NCI-H128 (cell line): ENCODE measurements around the gene TMEM33.
"Not testable (repeated sequence)": the region's sequence is repeated elsewhere in the genome, so short reads cannot be mapped to it uniquely, and the experiment has no call there.

Source experiments
- DNase-seq: peaks from one replicate; lab custom pipeline; 2025; ENCODE audit not compliant: unreplicated experiment; lab: John Stamatoyannopoulos, UW

TMEM33 gene, protein sequence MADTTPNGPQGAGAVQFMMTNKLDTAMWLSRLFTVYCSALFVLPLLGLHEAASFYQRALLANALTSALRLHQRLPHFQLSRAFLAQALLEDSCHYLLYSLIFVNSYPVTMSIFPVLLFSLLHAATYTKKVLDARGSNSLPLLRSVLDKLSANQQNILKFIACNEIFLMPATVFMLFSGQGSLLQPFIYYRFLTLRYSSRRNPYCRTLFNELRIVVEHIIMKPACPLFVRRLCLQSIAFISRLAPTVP

DNA sequence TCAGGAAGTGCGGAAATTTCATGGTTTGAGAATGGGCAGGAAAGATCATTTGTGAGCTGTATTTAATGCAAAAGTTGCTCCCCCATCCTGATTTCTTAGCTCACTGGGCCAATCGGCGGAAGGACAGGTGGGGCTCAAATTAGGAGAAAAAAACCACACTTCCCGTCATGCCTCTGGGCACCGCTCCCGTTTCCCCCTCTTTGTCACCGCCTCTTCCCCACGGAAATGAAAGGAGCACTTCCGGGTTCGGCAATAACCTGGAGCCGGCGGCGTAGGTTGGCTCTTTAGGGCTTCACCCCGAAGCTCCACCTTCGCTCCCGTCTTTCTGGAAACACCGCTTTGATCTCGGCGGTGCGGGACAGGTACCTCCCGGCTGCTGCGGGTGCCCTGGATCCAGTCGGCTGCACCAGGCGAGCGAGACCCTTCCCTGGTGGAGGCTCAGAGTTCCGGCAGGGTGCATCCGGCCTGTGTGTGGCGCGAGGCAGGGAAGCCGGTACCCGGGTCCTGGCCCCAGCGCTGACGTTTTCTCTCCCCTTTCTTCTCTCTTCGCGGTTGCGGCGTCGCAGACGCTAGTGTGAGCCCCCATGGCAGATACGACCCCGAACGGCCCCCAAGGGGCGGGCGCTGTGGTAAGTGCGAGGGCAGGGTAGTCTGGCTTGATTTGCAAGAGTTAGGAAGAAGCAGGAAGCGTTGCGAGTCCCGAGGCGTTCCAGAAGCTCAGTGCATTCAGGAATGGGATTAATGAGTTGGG lies at the start of gene TMEM33:
TSS of gene TMEM33 (plus strand) at position 529 of the 751 bp plus-strand sequence. CDS start at position 585, 56 bp downstream.
- peak; percentile 37 for DNase-seq

DNA sequence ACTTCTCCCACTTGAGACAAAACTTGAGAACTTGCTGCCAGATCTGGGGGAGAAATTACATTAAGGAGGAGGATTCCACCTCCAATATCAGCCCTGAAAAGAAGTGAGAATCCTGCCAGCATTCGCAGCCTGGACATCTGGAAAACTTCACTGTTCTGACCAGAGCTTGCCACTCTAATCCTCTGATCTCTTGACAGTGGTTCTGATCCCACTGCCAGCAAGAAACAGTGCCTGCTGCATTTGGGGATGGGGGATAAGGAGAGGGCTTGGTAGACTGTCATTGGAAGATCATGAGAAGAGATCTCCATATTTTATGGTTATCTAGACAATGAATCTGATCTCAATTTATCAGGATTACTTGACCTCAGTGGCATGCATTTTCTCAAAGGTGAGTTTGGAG lies 49.8 kb upstream of the TMEM33 start:
- DNase-seq, result no peak

DNA sequence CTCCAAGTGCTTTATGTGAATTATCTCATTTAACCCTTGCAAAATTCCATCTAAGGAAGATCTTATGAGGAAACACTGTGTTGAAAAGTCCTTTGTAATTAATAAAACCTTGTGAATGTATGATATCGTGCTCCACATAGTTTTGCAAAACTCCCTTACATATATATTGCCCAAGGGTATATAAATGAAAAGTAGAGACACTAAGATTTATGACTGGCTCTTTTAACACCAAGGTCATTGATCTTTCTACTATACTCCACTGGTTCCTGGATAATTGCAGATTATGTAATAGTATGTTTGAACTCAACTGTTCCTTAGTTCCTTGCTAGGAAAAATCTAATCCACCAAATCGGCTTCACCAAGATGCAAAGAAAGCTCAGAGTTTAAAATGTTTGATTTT lies 48.0 kb upstream of the TMEM33 start:
- no peak for DNase-seq

DNA sequence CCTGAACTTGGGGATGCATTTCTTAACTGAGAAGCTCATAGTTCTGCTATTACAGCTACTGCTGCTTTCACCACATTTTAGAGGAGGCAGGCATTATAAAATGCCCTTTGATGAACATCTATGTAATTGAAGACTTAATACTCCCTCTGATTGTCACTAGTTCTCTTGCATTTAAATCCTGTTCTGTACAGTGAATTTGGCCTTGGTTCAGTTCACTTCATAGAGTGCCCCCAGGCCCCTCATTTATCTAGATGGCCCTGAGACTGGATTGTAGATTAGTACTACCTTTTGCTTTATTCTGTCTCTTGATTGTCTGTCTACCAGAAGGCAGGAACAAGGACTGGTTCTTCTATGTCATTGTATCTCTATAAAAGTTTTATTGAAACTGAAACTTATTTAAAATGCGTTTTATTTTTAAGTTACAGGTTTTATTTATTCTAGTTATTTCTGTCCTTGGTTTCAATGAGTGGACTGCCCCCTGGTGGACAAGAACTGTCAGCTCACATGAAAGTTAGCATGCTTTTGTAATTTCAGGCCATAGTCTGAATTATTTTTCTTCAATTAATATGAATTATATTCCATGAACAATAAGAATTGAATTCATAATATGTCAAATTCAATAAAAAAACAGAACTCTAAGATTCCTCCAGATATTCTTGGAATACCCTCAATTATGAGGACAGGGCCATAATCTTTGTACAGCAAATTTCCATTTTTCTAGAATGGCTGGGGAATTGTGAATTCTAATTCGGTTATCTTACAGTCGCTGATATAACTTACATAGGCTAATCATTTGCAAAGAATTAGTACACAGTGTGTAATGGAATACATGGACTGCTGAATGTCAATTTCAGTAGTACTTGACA lies 47.2 kb upstream of the TMEM33 start:
- no peak for DNase-seq

DNA sequence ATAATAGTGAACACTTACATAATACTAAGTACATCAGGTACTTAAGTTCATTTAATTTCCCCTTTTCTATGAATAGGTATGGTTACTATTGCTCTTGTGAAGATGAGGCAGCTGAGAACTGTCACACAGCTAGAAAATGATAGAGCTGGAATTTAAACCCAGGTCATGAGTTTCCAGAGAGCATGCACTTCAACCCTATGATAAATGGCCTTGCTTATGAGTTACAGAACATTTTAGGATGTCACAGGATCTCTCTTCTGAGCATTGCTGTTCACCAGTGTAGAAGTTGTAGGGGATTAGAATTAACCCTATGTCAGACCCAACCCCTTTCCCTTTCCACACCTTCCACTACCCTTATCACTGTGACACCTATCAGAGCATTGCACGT lies 46.5 kb upstream of the TMEM33 start:
- no peak for DNase-seq

DNA sequence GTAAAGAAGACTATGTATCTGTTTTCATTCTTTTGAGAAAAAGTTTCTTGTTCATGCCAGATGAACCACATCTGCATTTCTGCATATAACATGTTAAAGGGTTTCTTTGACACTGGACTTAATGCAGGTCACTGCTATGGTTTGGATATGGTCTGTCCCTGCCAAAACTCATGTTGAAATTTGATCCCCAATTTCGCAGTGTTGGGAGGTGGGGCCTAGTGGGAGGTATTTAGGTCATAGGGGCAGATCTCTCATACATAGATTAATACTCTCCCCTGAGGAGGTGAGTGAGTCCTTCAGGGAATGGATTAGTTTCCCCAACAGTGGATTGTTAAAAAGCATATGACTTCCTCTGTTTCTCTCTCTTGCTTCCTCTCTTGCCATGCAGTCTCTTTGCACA lies 45.9 kb upstream of the TMEM33 start:
- no peak for DNase-seq

DNA sequence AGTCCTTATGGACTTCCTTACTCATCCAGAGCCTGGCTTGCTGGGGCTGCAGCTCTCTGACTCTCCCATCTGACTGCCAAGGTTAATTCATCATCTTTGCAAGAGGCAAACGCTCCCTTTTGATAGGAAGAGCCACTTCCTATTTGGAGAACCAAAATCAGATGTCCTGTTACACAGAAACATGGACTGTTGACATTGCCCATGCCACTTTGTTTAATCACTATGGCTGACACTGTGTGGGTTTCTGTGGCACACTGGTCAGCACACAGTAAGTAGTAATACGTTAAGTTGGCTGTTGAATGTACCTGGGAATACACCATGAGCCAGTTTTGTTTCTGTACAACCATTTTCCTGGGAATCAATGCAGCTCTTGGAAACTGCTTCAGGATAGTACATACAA lies 45.1 kb upstream of the TMEM33 start:
- DNase-seq, result no peak

DNA sequence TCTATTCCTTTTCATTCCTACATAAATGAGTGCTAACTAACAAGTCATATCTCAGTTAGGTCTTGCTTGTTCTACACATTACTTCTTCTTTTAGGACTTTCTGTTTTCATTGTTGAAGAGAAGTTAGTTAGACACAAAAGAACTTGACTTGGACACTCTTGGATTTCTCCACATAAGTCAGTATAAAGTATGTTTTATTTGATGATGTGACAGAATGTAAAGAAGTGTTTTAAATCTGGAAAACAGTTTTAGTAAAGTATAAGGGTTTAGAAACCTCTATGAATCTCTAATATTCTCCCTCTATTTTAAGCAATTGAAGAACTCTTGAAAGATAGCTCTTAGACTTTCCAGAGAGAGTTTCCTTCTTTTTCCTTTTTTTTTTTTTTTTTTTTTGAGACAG lies 38.6 kb upstream of the TMEM33 start:
- no peak for DNase-seq

DNA sequence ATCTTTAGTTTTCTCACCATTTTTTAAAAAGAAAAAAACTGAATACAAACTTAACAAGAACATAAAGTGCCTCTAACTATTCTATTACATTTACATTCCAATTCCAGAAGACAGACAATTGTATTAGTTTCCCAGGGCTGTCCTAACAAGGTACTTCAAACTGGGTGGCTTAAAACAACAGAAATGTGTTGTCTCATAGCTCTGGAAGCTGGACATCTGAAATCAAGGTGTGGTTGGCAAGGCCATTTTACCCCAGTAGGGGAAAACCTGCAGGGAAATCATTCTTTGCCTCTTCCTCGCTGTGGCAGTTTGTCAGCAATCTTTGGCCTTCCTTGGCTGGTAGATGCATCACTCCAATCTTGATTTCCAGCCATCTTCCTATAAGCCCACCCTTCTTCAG lies 37.5 kb upstream of the TMEM33 start:
- no peak for DNase-seq

DNA sequence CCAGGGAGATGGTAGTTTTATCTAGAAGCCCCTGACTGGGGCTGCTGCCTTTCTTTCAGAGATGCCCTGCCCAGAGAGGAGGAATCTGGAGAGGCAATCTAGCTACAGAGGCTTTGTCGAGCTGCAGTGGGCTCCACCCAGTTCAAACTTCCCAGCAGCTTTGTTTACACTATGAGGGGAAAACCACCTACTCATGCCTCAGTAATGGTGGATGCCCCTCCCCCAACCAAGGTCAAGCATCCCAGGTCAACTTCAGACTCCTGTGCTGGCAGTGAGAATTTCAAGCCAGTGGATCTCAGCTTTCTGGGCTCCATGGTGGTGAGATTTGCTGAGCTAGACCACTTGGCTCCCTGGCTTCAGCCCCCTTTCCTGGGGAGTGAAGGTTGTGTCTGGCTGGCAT lies 26.1 kb upstream of the TMEM33 start:
- DNase-seq, result not testable (repeated sequence)

DNA sequence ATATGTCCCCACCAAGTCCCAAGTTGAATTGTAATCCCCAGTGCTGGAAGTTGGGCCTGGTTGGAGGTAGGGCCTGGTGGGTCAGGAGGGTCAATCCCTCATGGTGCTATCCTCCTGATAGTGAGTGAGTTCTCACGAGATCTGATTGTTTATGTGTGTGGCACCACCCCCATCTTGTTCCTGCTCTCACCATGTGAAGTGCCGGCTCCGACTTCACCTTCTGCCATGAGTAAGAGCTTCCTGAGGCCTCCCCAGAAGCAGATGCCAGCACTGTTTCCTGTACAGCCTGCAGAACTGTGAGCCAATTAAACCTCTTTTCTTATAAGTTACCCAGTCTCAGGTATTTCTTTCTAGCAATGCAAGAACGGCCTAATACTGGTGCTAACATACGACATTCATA lies 22.7 kb upstream of the TMEM33 start:
- DNase-seq, result no peak

DNA sequence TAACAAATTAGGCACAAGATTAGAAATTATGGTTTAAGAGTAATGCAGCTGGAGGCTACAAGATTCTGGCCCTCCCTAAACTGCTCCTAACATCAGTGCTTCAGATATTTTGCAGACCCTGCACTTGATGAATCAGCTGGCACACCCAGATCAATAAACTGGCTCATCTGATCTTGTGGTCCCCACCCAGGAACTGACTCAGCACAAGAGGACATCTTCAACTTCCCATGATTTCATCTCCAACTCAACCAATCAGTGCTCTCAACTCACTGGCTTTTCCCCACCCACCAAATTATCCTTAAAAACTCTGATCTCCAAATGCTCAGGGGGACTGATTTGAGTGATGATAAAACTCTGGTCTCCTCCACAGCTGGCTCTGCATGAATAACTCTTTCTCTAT lies 21.7 kb upstream of the TMEM33 start:
- DNase-seq, result no peak

DNA sequence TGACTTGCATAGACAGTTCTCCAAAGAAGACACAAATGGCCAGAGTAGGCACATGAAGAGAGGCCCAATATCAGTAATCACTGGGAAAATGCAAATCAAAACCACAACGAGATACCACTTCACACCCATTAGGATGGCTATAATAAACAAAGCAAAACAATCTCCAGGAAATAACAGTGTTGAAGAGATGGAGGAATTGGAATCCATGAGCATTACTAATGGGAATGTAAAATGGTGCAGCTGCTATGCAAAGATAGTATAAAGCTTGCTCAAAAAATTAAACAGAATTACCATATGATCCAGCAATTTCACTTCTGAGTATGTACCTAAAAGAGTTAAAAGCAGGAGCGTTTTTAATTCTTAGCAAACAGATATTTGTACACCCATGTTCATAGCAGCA lies 17.0 kb upstream of the TMEM33 start:
- no peak for DNase-seq

DNA sequence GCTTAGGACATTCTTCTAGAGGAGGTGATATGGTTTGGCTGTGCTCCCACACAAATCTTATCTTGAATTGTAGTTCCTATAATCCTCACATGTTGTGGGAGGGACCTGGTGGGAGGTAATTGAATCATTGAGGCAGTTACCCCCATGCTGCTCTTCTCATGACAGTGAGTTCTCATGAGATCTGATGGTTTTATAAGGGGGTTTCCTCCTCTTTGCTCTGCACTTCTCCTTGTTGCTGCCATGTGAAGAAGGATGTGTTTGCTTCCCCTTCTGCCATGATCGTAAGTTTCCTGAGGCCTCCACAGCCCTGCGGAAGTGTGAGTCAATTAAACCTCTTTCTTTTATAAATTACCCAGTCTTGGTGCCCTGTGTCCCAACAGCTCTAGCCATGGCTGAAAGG lies 14.8 kb upstream of the TMEM33 start:
- DNase-seq, result not testable (repeated sequence)

DNA sequence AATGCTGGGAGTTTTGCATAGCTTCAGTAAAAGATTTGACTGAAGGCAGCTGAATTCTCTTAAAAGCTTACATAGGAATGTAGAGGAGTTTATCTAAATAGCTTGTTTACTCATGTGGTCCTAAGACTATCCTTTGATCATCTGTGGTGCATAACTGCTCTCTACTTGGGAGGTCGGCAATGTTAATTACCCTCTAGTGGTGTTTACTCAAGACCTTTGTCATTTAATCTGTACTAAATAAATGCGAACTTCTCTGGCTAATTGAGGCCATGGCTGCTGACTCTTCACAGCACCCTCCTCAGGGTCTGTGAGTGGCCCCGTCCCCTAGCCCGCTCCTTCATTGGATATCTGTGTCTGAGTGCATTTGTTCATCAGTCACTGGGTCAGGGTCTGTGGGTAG lies 13.8 kb upstream of the TMEM33 start:
- DNase-seq, result no peak

DNA sequence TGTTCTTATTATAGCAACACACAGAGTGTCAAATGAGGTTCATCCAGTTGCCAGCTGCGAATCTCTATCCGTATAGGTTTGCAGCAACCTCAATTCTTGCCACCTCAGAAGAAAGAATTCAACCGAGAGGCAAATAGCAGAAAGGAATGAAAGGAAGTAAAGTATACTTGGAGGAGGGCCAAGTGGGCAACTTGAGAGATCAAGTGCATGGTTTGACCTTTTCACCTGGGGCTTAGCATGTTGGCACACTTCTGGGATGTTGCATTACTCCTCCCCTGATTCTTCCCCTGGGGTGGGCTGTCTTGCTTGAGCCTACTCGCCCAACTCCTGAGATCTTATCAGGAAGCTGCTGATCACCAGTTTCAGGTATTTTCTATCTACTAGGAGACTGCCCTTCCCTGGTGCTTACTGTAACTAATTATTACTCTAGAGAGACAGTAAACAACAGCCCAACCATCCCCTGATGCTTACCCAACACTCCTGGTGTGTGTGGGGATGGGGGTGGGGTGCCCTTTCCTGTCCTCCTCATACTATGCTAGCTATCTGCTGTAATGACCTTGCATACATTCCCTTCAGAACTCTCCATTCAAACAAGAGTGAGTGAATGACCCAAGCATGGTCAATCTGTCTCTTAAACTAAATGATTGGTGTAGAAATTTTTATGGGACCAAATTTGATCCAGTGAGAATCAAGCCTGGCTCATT lies 7.3 kb upstream of the TMEM33 start:
- no peak for DNase-seq

DNA sequence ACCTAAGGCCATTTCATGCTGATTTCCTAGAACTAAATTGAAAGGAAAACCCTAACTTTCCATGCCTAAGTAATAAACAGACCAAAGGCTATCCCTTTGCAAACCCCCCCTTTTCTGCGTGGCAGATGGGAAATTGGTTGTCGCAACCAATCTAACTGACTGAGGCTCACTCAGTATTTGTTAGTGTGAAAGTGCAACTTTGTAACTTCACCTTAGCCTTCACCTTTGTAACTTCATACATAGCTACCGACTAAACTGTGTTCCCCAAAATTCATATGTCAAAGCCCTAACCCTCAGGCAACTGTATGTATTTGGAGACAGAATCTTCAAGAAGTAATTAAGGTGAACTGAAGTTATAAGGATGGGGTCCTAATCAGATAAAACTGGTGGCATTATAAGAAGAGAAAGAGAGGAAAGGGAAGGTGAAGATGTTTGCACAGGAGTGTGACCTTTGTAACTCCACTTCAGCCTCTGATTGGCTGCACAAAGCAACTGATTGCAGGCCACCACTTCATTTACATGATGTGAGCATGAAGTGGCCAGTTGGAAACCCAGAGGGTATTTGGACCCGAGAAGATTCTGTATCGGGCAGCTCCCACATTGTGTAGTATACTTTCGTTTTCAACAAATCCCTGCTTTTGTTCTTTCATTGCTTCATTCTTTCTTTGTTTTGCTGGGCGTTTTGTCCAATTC lies 4.9 kb upstream of the TMEM33 start:
- DNase-seq, result no peak

DNA sequence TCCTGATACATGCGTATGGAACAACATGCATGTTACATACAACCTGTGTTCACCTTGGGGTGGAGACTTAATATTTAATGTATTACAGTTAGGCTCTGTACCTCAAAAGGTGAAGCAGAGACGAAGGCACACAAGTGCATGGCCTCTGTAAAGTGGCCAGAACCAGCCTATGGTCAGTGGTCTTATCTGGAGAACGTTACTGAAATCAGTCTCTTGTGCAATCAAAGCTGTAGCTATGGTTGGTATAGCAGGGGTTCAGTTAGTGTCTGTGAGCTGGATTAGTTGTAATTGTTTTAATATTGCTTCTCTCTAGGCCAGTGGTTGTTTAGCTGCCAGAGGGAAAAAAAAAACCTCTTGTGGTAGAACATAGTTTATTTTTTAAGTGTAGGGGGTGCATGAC lies 2.2 kb upstream of the TMEM33 start:
- DNase-seq, result no peak

DNA sequence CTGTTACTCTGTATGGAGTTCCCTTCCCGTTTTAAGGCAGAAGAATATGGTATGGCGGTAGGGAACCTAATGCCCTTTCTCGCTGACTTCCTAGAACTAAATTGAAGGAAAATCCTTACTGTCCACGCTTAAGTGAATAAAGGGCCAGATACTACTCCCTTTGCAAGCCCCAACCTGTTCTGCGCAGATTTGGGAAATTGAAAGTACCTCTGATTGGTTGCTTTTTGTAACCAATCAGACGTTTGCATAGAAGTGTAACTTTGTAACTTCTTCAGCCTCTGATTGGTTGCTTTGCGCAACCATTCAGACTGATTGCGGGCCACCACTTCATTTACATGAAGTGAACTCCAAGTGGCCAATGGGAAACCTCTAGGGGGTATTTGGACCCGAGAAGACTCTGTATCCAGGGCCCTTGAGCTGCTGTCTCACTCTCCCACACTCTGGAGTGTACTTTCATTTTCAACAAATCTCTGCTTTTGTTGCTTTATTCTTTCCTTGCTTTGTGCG lies 1.2 kb upstream of the TMEM33 start:
- no peak for DNase-seq

DNA sequence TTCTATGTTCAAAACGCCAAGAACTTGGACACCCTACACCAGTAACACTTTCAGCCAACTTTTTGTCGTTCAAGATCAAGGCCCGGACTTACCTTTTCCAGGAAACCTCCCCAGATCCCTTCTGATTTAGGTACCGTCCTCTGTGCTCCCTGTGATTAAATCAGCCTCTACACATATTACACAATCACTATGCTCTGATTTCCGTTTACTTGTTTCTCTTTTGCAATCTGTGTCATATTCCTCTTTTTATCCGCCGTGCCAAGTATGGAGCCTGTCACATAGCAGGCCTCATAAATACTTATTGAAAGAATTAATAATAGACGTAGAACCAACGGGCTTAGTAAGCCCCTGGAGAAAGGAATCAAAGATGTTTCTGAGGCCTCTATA lies 722 bp upstream of the TMEM33 start:
- DNase-seq, result no peak

DNA sequence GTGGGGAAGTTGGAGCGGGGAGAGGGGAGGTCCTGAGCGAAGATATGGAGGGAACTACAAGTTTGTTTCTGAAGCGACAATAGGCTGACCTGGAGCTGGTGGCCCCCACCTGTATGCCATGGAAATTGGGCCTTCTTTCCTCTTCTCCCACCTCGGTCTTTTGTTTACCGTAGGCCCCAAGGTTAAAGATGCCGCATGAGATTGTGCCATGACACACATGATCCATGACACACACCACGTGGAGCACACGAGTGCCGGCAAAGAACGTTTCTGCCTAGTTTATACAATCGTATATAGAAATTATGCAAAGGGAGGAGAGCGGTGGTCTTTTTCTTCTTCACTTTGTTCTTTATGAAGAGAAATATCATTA lies 408 bp downstream of the TMEM33 start:
- no peak for DNase-seq
